Measurements from ENCODE around the gene MYLK. TPM values are rescaled to one million over a fixed set of nuclear protein-coding genes. Genes with fewer than 3 reads are reported as not detected.

The MYLK gene
- total RNA-seq, 1 experiment from 2014 or later, result 20.5 TPM

Small RNA genes lying within 50 kb of the gene (small RNA-seq; reads per million reads assigned to genes)
- gene RF00392, result not detected

Other genes starting within 250 kb of the MYLK start
- 30.5 and 33.0 TPM in 2 replicates for gene CCDC14, start 76.9 kb upstream of the MYLK start, total RNA-seq (2014; rRNA removed; shearing (Covaris generic))
- gene ROPN1, start 107.8 kb upstream of the MYLK start, total RNA-seq (2014; rRNA removed; shearing (Covaris generic)), result not detected in 2 replicates
- gene KALRN, start 149.0 kb upstream of the MYLK start, total RNA-seq (2014; rRNA removed; shearing (Covaris generic)), result 26.0 and 28.8 TPM in 2 replicates